GM21723 (cell line): Measurements from ENCODE around the gene SIRT3.
"Not testable (repeated sequence)": the region's sequence is repeated elsewhere in the genome, so short reads cannot be mapped to it uniquely, and the experiment has no call there.

Source experiments
- ATAC-seq: cut with Tn5 transposase; IDR thresholded peaks from one replicate; pipeline ENCODE4 v1.9.1; 2021; ENCODE audit warnings: mild to moderate bottlenecking, moderate library complexity; ENCODE audit not compliant: unreplicated experiment

Gene SIRT3

DNA sequence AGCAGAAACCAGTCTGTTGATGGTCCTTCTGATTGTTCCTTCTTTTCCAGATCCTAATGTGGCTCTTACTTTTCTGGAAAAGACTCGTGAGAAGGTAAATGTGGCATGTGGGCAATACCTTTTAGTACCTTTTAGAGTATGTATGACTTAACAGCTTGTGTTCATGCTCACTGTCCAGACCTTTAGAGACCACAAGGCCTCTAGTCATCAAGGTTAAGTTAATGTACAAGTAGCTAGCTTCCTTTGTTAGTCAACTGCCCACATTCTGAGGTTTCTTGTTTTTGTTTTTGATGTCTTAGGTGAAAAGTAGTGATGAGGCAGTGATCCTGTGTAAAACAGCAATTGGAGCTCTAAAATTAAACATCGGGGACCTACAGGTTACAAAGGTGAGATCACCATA, 8.2 kb upstream of the SIRT3 start:
- ATAC-seq: no peak

DNA sequence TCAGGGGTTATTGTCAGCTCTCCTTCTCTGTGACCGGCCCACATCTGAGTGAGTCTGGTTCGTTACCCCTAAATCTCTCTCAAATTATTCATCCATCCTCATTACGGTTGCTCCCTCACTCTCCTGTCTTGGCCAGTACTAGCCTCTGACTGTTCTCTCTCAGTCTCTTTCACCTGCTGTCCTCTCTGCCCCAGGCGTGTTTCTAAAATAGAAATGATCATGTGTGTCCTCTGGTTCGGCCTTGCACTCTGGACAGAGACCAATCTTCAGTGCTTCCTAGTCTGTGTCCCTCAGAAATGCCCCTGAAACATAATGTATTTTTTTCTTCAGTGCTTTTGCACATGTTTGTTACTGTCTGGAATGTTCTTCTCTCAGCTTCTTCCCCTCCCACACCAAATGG, 5.5 kb upstream of the SIRT3 start:
- ATAC-seq: no peak

DNA sequence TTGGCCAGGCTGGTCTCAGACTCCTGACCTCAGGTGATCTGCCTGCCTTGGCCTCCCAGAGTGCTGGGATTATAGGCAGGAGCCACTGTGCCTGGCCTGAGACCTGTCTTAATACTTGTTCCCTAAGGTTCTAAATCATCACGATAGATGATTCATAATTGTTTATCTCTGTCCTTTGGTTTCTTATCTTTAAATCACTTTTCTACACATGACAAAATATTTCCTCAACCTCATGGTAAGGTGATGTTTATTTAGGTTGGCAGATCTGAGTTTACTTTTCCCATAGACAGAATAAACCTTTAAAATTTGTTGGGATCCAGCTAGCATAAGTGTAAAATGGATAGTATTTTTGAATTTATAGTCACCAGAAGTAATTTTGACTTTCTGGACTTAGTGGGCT, 4.2 kb upstream of the SIRT3 start:
- ATAC-seq: no peak

DNA sequence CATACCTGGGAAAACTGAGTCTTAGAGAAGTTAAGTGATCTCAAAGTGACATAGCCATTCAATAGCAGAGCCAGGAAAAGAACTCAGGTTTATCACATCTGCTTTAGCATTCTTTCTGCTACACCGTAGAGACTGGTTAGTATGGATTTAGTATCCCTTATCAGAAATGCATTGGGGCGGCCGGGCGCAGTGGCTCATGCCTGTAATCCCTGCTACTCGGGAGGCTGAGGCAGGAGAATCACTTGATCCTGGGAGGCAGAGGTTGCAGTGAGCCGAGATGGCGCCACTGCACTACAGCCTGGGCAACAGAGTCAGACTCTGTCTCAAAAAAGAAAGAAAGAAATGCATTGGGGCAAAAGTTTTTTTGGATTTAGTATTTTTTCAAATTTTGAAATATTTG, 2.2 kb upstream of the SIRT3 start:
- ATAC-seq: not testable (repeated sequence)

DNA sequence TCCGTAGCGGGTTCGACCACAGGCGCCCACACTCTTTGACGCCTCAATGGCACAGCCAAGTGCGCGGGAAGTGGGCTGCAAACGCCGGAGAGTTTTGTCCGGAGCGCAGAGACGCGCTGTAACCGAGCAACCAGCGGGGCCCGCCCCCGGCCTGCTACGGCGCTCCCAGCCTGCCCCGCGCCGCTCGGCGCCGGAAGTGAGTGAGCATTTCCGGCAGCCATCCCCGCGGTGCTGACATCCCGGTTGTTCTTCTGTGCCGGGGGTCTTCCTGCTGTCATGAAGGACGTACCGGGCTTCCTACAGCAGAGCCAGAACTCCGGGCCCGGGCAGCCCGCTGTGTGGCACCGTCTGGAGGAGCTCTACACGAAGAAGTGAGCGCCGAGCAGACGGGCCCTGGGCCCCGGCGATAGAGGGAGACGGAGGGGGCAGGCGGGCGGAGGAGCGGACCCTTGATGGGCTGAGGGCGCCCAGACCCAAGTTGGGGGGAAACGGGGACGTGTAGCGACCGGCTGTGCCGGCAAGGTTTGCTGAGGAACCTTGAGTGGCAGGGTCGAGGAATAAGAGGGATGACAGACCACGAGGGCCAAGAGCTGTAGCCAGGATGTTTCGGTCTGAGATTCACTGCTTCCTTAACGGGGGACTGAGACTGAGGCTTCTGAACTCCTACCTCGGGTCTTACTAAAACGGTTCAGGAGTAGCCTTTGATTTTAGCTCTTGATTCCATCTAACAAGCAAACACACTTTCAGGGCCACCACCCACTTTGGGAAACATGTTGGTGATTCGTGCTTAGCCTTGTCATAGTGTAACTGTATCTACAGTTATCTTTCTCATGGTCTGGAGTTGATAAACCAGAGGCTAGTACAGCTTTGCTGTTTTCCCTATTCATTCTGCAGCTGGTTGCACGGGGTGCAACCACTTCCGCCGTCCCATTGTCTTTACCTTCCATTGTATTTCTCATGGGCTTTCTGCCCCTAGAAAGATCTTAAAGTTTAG, 929 bp upstream of the SIRT3 start, which contains the start of gene PSMD13:
Gene PSMD13, plus strand, starts transcription at position 203 of the 994 bp plus-strand sequence. Its CDS starts 74 bp downstream, at position 277.
- peak; percentile 84 for ATAC-seq

DNA sequence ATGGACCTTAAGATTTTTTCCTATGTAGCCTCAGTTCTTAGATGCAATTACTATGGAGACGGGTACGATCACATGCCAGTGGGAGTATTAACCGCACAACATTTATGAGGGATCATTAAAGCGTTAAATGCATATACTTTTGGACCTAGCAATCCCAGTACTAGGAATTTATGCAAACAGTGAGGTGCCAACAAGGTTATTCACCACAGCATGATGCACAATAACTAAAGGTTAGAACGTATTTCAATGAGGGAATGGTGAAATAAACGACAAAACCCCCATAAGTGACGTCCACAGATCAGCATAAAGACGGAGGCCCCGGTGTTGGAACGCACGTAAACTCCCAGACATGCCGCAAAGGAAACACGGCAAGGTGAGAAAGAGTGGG, 539 bp downstream of the SIRT3 start:
- ATAC-seq: peak; percentile 8

DNA sequence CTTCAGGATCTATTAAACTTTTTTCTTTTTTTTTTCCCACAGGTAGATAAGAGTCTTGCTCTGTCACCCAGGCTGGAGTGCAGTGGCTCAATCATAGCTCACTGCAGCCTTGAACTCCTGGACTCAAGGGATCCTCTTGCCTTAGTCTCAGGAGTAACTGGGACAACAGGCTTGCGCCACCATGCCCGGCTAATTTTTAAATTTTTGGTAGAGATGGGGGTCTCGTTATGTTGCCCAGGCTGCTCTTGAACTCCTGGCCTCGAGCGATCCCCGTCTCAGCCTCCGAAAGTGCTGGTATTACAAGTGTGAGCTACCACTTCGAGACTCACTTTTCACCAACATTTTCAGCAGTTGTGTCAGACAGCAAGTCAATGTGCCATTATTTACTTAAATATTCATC, 962 bp downstream of the SIRT3 start:
- no peak for ATAC-seq

DNA sequence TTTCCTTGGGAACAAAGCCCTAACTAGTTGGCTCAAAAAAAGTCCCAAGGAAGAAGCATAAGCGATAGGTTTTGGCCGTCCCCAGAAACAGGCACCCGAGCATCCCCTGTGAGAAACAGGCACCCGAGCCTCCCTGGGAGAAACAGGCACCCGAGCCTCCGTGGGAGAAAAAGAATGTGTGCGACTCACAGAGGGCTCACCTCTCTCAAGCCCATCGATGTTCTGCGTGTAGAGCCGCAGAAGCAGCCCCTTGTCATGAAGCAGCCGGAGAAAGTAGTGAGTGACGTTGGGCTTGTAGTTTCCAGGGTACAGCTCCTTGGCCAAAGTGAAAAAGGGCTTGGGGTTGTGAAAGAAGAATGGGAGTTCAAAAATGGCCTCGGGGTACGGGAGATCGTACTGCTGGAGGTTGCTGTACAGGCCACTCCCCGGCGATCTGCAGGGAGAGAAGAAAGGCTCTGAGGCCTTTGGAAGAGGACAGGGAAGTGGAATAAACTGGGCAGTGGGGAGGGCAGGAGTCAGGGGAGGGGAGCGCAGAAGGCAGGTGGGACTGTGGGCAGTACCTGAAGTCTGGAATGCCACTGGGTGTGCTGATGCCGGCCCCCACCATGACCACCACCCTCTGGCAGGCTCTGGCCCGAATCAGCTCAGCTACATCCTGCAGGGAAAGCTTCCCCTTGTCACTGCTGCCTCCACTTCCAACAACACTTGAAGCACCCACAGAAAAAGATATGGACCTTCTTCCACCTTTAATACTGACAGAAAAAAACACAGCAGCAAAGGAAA, 3.2 kb downstream of the SIRT3 start:
- no peak for ATAC-seq

DNA sequence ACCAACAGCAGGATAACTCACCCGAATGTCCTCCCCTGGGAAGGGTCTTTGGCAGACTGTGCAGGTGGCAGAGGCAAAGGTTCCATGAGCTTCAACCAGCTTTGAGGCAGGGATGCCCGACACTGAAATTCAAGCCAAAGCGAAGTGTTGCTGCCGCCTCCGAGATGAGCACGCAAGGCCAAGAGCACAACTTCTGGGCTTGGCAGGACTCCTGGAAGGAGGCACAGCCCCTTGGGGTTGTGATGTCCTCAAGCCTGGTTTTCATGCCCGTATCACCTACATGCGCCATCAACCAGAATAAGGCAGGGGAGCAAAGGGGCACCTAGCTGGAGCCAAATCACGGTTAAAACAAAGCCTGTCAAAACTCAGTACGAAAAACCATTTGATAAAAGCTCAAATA, 5.7 kb downstream of the SIRT3 start:
- ATAC-seq: no peak

DNA sequence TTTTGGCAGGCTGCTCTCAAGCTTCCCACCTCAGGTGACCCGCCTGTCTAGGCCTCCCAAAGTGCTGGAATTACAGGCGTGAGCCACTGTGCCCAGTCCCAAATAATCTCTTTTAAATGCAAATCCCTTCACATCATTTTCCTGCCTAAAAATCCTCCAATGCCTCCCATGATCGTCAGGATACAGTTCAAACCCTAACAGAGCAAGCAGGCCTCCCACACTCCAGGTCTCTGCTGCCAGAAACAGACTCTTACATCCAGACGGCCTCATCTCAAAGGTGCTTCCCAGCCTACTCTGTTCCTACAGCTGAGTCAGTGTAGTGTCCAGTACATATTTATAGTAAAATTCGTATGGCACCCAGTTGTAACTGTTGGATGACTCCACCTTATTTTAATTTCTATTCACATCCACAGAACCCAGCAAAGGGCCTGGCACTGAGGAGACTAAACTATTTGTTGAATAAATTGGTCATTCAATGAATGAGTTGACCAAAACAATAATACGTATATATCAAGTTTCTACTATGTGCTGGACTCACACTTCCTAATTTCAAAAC, 8.2 kb downstream of the SIRT3 start:
- no peak for ATAC-seq

DNA sequence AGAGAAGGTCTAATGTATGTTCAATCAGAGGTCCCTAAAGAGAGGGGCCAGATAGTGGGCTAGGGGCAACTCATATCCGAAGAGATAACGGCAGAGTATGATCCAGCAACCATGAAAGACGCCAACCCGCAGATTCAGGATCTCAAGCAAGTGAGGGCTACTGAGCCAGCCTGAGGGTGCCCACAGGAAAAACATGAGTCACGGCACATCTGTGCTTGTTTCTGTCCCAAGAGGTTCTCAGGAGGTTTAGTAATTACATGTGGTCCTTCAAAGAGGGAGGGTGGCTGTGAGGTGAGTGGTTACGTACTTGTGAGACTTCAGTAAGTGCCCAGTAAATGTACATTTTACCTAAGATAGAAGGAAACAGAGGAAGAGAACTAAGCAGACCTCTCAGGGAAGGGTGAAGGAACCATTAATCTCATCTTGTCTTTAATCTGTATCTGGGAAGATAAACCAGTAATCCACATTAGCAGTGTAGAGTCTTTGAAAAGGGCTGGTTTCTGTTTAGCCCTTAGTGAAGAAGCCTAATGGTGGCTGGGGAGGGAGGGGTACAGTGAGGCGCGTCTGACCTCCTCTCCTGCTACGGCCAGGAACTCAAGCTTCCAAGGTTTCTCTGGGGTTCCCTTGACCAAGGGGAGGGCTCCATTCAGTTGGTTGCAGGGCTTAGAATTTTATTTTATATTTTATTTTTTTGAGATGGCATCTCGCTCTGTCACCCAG, 10.2 kb downstream of the SIRT3 start:
- no peak for ATAC-seq

DNA sequence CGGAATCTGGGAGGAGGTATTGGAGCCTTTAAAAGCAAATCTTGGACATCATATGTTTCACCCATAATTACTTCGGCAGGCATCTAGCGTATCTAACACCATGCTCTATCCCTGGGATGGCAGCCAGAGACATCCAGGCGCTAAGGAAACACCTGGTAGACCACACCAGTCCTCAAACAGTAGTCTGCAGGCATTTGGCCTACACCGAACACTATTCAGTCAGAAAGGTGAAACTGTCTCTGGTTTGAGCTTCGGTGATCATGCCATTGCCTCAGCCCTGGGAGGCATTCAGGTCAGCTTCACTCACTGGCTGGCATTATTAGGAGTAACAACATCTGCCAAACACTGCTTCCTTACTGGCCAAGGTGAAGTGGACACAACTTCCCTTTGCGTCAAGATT, 11.7 kb downstream of the SIRT3 start:
- ATAC-seq: no peak

DNA sequence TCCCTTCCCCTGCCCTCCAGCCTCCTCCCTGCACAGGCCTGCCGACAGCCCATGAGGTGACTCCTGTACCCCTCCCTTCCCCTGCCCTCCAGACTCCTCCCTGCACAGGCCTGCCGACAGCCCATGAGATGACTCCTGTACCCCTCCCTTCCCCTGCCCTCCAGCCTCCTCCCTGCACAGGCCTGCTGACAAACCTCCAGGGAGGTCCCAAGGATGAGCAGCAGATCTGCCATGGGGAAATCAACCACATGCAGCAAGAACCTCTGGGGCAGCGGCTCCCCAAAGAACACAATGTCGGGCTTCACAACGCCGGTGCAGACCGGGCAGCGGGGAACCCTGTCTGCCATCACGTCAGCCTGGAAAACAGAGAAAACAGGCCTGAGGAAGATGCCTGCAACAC, 12.3 kb downstream of the SIRT3 start:
- ATAC-seq: no peak

DNA sequence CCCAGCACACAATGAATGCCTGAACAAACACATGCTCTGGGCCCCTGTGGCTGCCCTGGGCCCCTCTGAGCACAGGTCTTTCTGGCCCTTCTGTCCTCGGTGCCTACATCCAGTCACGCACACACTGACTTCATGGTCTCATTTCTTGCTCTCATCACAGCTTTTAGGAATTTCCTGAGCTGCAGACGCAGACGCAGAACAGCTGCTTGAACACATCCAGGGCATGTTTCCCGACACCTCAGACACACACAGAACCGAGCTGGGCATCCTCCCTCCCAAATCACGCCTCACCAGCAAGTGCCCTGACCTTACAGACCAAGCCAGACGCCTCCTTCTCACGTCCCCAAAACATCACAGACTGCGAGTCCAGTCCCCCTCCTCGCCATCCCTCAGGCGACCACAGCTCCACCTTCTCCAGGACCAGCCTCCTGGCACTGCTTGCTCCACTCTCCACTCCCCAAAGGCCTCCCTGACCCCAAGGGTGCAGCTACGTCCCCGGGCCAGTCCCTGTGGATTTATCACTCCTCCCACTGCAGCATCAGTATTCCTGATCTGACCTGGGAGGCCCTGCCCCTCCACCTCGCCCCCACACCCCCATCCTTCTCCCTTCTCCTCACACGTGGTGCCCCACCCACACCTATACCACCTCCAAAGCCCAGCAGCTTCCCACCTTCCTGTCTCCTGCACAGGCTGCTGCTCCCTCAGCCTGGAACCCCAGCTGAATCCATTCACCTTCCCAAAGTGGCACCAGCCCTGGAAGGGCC, 12.9 kb downstream of the SIRT3 start:
- ATAC-seq: no peak

DNA sequence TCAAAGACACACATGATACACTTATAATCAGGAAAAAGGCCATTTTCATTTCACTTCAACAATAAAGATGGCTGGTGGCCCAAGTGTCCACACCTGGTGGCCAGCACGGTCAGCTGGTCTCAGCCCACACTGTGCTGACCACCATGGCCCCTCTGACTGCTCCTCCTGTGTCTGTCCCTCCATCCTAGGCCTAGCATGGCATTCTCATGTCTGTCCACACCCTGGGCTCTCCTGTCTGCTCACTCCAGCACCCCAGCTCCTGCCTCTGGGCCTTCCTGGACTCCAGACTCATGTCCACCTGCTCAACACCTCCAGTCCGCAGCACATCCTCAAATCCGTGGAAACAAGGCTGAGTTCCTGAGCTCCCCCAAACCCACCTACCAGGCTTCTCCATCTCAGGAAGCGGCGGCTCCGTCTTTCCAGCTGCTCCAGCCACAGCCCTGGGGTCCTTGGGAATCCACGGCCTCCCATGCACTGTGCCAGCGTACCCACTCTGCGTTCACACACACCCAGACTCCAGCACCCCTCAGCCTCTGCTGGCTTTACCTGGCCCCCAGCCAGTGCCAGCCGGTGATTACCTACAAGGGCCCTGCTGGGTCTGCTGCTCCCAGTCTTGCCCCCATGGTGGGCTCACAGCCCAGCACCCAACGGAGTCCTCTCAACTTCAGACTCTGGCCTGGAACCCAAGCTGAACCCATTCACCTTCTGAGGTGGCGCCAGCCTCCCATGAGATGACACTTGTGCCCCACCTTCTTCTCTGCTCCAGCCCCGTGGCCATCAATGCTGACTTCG, 13.9 kb downstream of the SIRT3 start:
- ATAC-seq: no peak

DNA sequence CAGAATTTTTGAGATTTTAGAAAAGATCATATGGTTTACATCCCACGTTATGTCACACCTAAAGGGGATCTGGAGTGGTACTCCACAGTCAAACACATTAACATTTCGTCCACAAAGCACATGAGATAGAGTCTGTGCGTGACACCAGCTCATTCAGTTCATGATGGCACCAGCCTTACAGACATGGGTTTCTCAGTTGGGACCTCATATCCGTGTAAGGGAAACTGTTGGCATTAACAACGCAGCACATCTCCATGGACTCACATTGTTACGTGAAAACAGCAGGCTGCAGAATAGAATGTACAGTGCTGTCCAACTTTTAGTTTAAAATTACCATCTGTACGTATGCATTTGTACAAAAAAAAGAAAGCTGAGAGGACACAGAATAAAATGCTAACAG, 14.6 kb downstream of the SIRT3 start:
- ATAC-seq: no peak

DNA sequence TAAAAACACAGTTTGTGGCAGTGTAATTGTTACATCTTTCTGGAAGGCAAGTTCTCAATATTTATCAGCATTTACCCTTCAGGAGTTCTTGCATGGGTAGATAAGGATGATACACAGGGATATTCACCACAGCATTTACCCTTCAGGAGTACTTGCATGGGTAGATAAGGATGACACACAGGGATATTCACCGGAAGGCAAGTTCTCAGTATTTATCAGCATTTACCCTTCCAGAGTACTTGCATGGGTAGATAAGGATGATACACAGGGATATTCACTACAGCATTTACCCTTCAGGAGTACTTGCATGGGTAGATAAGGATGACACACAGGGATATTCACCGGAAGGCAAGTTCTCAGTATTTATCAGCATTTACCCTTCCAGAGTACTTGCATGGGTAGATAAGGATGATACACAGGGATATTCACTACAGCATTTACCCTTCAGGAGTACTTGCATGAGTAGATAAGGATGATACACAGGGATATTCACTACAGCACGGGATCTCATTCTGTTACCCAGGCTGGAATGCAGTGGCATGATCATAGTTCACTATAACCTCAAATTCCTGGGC, 15.4 kb downstream of the SIRT3 start:
- ATAC-seq: not testable (repeated sequence)

DNA sequence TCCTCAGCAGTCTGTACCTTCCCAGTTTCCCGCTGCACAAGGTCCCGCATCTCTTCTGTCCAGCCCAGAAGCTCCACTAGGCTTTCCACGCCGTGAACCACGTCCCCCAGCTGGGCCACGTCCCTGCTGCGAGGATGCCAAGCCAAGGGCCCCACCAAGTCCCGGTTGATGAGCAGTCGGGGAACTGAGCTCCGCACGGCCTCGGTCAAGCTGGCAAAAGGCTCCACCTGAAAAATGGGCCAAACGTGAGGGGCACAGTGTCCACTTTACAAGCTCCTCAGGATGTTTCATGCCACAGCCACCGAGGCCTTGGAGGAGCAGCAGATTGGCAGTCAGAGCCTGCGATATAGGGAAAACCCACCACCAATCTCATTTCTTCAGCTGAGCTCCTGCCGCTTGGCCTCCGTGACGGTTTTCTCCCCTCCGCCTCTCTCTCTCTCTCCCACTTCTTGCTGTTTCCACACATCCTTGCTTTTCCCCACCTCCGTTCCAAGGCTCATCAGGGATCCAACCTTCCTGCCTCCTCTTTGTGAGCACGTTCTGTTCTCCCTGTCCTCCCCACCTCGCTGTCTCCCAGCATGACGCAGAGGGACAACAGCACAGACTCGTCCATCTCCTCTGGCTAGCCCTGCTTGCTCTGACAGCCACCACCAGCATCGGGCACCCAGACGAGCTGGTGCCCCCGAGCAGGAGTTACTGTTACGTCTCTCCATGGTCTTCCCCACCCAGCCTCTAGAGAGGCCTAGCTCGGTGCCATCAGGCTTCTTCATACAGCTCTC, 17.1 kb downstream of the SIRT3 start:
- no peak for ATAC-seq
